ENCODE measurements around the gene MEN1. TPM values are rescaled to one million over a fixed set of nuclear protein-coding genes. Genes with fewer than 3 reads are reported as not detected.

Gene MEN1
- total RNA-seq, 2 donors from 2014 or later: 9.7 to 35.1 TPM

- no peaks in the 10 kb centered on the region for H3K9me3 Mint-ChIP-seq
- H3K27ac Mint-ChIP-seq: peak overlapping the region in 1 of 2 donors; percentile 96
- peaks cover 48 to 65% of the 10 kb centered on the region in 2 donors for H3K36me3 Mint-ChIP-seq
- no peak for ATAC-seq
- DNase-seq (ENCODE audit: low spot score in 2 of 2): peak in 1 of 2 donors; percentile 51
Measured at GRCh38 chr11:64765851-64766665, 44.3 kb downstream of the MEN1 start.

DNA sequence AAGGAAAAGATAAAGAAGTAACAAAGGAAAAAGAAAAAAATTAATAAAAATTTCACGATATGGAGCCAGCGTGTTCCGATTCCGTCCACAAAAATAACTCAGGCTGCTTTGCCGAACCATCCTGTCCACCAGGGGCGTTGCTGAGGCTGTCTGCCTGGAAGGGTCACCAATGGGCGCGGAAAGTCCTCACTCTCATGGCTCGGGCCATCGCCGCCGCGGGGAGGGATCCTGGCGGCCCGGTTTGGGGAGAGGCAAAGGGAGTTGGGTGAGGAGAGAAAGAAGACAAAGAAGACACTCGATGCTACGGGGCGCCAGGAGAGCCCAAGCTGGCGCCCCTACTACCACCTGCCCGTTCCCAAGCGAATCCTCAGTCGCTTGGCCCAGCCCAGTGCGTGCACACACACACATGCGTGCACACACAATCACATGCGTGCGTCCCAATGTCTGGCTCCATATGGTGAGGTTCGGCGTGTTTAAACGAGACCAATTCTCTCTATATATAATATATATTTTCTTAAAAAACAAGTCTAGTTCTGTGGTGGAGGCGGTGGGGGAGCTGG lies 45.0 kb downstream of the MEN1 start:
- Mint-ChIP-seq H3K36me3 (peaks cover 41 to 58% of the 10 kb centered on the region in 2 donors), H3K9me3 (no peaks in the 10 kb centered on the region), H3K27ac (peak overlapping the region in 1 of 2 donors; percentile 92)
- ATAC-seq (no peak), DNase-seq (ENCODE audit: low spot score in 2 of 2) (peak in 1 of 2 donors; percentile 53)

GRCh38 chr11:64764753-64765152 lies 45.6 kb downstream of the MEN1 start:
- DNase-seq (ENCODE audit: low spot score in 2 of 2) (peak in 1 of 2 donors; percentile 51), ATAC-seq (no peak)
- Mint-ChIP-seq H3K27ac (peak overlapping the region; percentile 84 to 92), H3K36me3 (peaks cover 37 to 53% of the 10 kb centered on the region in 2 donors), H3K9me3 (no peaks in the 10 kb centered on the region)

GRCh38 chr11:64764040-64764611 lies 46.2 kb downstream of the MEN1 start:
- ATAC-seq (peak; percentile 11 to 30), DNase-seq (ENCODE audit: low spot score in 2 of 2) (peak in 1 of 2 donors; percentile 57)
- Mint-ChIP-seq H3K36me3 (peaks cover 31 to 46% of the 10 kb centered on the region in 2 donors), H3K9me3 (no peaks in the 10 kb centered on the region), H3K27ac (peak overlapping the region; percentile 84 to 92)

DNA sequence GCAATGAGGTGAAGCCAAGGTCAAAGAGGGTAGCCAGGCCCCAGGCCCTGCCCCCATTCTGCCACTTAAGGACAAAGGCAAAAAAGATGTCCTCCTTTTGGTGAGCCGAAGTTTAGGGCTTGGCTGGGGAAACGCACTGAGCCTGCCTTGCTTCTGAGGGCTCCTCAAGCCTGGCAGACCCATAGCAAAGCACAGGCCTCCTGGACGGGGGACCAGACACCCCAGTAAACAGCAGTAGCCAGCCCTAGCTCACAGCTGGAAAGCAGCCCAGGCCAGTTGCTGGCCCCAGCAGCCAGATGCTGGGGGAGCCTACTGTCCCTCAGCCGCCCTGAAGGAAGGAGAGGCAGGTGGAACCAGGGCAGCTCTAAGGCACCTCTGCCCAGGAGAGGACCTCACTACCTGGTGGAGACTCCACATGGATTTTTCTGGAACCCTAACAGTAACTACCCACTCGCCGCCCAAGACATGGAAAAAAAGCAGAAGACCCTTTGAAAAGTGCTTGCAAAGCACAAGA lies 46.8 kb downstream of the MEN1 start:
- Mint-ChIP-seq H3K9me3 (no peaks in the 10 kb centered on the region), H3K27ac (peak overlapping the region; percentile 84 to 92), H3K36me3 (peaks cover 30 to 41% of the 10 kb centered on the region in 2 donors)
- peak in 1 of 2 donors; percentile 7 for ATAC-seq
- peak in 1 of 2 donors; percentile 54 for DNase-seq (ENCODE audit: low spot score in 2 of 2)

DNA sequence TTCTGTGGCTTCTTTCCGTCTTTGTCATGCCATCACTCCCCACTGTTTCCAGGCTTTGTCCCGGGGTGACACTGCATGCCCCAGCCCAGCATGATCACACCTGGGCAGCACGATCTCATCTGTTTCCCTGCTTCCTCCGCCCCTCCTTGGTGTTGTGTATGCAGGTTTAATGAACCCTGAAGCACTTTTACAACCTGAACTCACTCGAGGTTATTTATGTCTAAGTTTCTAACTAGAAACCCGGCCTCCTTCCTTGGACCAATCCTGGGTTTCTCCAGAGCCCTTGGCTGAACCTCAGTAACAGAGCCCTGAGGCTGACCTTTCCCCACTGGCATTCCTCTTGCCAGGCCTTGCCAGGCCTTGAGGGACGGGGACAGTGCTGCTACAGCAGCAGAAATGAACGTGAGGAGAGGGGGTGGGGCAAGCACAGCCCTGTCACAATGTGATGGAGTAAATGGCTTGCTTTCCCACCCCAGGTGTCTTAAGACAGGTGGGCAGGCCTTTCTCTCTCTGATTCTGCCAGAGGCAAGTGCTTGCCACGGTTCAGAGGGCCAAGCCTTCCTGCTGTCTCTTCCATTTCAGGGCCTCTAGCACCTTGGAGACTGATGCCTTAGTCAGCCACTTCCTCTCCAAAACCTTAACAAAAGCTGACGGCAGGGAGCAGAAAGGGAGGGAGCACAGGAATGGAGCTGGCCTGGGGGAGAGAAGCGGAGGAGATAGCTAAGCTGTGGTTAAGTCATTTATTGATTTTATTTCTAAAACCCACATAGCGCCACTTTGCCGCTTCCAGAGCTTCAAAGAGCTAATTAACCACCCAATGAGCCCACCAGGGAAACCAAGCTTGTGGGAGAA lies 47.5 kb downstream of the MEN1 start:
- Mint-ChIP-seq H3K9me3 (no peaks in the 10 kb centered on the region), H3K27ac (peak overlapping the region; percentile 84 to 92), H3K36me3 (peaks cover 24 to 34% of the 10 kb centered on the region in 2 donors)
- DNase-seq (ENCODE audit: low spot score in 2 of 2) (peak in 1 of 2 donors; percentile 55), ATAC-seq (peak in 1 of 2 donors; percentile 16)

GRCh38 chr11:64762277-64762673 lies 48.1 kb downstream of the MEN1 start:
- H3K9me3 Mint-ChIP-seq: no peaks in the 10 kb centered on the region
- H3K27ac Mint-ChIP-seq: peak overlapping the region; percentile 84 to 92
- peak in 1 of 2 donors; percentile 37 for DNase-seq (ENCODE audit: low spot score in 2 of 2)
- no peak for ATAC-seq
- peaks cover 18 to 30% of the 10 kb centered on the region in 2 donors for H3K36me3 Mint-ChIP-seq

GRCh38 chr11:64760759-64761420 lies 49.5 kb downstream of the MEN1 start:
- H3K27ac Mint-ChIP-seq: peak overlapping the region; percentile 84 to 95
- no peaks in the 10 kb centered on the region for H3K9me3 Mint-ChIP-seq
- ATAC-seq (no peak), DNase-seq (ENCODE audit: low spot score in 2 of 2) (no peak)
- peaks cover 18 to 26% of the 10 kb centered on the region in 2 donors for H3K36me3 Mint-ChIP-seq

GRCh38 chr11:64759722-64760719 lies 50.3 kb downstream of the MEN1 start, which contains the start of gene PYGM:
Gene PYGM, minus strand, starts transcription at chr11:64759974. Its CDS starts 76 bp downstream, at chr11:64759898.
- Mint-ChIP-seq H3K36me3 (peaks cover 15 to 21% of the 10 kb centered on the region in 2 donors), H3K9me3 (no peaks in the 10 kb centered on the region), H3K27ac (peak within 1 kb of the TSS; percentile 84 to 95)
- ATAC-seq: peak in 1 of 2 donors; percentile 7
- no peak for DNase-seq (ENCODE audit: low spot score in 2 of 2)

GRCh38 chr11:64759131-64759721 lies 51.1 kb downstream of the MEN1 start:
- no peaks in the 10 kb centered on the region for H3K9me3 Mint-ChIP-seq
- H3K36me3 Mint-ChIP-seq: peaks cover 7 to 13% of the 10 kb centered on the region in 2 donors
- ATAC-seq: peak in 1 of 2 donors; percentile 8
- H3K27ac Mint-ChIP-seq: peak overlapping the region; percentile 84 to 85
- DNase-seq (ENCODE audit: low spot score in 2 of 2): no peak

- Mint-ChIP-seq H3K36me3 (peaks cover 5 to 7% of the 10 kb centered on the region in 2 donors), H3K9me3 (no peaks in the 10 kb centered on the region), H3K27ac (peak overlapping the region; percentile 29 to 84)
- ATAC-seq (no peak), DNase-seq (ENCODE audit: low spot score in 2 of 2) (no peak)
Measured at GRCh38 chr11:64758330-64759079, 51.8 kb downstream of the MEN1 start.

GRCh38 chr11:64757549-64758329 lies 52.6 kb downstream of the MEN1 start:
- Mint-ChIP-seq H3K27ac (peak overlapping the region; percentile 55 to 92), H3K36me3 (peaks cover 1 to 3% of the 10 kb centered on the region in 2 donors), H3K9me3 (no peaks in the 10 kb centered on the region)
- DNase-seq (ENCODE audit: low spot score in 2 of 2) (no peak), ATAC-seq (peak in 1 of 2 donors; percentile 12)

Data from activated naive CD4-positive, alpha-beta T cell treated with anti-CD3 and anti-CD28 coated beads, Interleukin-2, amount 50 U/mL, for 72 hours (primary cell).